Umbilical cord (tissue), 2 donors: ENCODE data around the gene STXBP2. TPM values are rescaled to one million over a fixed set of nuclear protein-coding genes. Genes with fewer than 3 reads are reported as not detected.
A peak's percentile ranks its signal among the peaks of the same experiment; 100 is the strongest.

Experiments used
- DNase-seq: peaks from one replicate; pipeline ENCODE4 v3.0.0-alpha.2; 2015; ENCODE audit warnings: low spot score
- total RNA-seq: library from RNA; depleted of rRNA; stranded (reverse); fragments of >200 nt; gene quantifications from one replicate; pipeline ENCODE4 v1.2.3, GENCODE V29; 2014; ENCODE audit warnings: low replicate concordance; ENCODE audit not compliant: insufficient read depth

Gene STXBP2
- total RNA-seq, 1 donor from 2014 or later: 8.4 TPM

DNA sequence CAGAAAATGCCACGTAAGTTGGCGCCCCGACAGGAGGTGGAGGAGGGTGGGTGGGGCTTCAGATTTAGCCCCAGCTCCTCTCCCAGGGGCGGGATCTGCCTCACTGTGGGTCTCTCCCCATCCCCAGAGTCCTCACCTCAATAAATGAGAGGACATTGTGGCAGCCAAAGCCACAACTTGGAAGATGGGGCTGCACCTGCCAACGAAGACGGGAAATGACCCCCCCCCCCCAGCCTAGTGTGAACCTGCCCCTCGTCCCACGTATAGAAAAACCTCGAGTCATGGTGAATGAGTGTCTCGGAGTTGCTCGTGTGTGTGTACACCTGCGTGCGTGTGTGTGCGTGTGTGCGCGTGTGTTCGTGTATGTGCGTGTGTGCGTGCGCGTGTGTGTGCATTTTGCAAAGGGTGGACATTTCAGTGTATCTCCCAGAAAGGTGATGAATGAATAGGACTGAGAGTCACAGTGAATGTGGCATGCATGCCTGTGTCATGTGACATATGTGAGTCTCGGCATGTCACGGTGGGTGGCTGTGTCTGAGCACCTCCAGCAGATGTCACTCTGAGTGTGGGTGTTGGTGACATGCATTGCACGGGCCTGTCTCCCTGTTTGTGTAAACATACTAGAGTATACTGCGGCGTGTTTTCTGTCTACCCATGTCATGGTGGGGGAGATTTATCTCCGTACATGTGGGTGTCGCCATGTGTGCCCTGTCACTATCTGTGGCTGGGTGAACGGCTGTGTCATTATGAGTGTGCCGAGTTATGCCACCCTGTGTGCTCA, 42.3 kb downstream of the STXBP2 start:
- no peak for DNase-seq

GRCh38 chr19:7679771-7680605, 43.1 kb downstream of the STXBP2 start:
- no peak for DNase-seq

DNA sequence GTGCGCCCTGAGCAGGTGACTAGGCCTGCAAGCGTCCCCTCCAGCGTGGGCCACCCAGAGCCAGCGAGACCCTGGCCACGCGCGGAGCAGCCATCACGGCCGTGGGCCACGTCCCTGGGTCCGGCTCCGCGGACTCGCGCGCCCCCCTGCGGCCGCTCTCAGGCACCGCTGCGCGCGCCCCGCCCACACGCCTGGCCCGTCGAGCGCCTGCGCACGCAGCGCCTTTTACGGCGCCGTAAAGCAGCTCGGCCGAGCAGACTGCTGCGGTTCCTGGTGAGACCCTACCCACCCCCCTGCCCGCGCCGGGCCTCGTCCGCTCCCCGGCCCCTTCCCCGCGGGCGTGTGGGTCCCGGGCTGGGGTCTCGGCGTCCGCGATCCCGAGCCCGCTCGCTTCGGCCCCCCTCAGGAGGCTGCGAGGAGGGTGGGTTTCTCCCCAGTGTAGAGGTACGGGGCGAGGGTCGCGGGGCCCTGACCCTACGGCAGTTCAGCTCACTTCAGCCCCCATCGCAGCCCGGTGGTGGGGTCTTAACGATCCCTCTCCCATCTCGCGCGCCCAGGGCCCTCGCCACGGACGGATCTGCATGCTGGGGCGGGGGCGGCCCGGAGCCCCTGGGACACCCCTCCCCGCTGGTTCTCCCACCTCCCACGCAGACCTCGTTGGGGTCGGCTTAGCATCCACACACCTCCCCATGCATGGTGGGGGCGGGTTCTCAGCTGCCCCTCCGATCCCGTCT, 43.9 kb downstream of the STXBP2 start, which contains the start of gene TRAPPC5:
TSS of gene TRAPPC5 (plus strand) at position 228 of the 734 bp plus-strand sequence. CDS start 1,421 bp downstream, outside the sequence.
- DNase-seq: peak; percentile 87

DNA sequence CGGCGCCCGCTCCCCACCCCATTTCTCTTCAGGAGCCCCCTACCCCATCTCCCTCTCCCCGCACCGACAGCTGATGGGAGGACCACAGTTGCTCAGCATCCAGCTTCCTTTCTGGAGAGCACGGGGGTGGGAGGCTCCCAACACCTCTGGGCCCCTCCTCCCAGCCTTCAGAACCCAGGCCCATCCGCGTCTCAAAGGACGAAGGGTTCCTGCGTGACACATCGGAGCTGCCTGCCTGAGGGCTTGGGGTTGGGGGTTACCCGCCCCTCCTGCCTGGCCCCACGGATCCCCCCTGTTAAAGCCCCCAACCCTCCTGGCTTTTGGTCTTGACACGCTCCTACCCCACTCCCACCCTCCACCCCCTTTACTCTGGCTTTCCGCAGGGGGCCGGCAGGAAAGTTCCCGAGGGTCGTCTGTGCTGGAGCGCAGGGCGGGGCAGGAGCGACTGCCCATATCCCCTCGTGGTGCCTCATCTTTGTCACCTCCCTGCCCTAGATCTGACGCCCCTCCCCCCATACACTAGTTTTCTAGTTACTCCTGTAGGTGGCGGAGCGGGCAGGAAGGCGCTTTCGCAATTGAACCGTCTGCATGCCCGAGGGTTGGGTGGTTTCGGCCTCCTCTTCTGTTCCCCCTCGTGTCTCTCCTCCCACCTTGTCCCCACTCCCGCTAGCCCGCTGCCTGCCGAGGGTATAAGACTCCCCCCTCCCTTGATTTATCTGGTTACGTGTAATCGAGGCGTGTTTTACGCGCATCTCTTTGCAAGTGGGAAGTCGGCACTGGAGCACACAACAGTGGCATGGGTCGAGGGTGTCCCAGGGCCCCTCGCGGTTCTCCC, 44.6 kb downstream of the STXBP2 start:
- peak; percentile 82 for DNase-seq

DNA sequence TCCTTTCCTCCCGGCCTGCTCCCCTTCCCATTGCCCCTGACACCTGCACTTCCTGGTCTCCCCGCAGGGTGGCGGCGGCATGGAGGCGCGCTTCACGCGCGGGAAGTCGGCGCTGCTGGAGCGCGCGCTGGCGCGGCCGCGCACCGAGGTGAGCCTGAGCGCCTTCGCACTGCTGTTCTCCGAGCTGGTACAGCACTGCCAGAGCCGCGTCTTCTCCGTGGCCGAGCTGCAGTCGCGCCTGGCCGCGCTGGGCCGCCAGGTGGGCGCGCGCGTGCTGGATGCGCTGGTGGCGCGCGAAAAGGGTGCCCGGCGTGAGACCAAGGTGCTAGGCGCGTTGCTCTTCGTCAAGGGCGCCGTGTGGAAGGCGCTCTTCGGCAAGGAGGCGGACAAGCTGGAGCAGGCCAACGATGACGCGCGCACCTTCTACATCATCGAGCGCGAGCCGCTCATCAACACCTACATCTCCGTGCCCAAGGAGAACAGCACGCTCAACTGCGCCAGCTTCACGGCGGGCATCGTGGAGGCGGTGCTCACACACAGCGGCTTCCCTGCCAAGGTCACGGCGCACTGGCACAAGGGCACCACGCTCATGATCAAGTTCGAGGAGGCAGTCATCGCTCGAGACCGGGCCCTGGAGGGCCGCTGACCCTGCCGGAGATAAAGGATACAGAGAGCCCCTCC, 45.4 kb downstream of the STXBP2 start:
- no peak for DNase-seq

DNA sequence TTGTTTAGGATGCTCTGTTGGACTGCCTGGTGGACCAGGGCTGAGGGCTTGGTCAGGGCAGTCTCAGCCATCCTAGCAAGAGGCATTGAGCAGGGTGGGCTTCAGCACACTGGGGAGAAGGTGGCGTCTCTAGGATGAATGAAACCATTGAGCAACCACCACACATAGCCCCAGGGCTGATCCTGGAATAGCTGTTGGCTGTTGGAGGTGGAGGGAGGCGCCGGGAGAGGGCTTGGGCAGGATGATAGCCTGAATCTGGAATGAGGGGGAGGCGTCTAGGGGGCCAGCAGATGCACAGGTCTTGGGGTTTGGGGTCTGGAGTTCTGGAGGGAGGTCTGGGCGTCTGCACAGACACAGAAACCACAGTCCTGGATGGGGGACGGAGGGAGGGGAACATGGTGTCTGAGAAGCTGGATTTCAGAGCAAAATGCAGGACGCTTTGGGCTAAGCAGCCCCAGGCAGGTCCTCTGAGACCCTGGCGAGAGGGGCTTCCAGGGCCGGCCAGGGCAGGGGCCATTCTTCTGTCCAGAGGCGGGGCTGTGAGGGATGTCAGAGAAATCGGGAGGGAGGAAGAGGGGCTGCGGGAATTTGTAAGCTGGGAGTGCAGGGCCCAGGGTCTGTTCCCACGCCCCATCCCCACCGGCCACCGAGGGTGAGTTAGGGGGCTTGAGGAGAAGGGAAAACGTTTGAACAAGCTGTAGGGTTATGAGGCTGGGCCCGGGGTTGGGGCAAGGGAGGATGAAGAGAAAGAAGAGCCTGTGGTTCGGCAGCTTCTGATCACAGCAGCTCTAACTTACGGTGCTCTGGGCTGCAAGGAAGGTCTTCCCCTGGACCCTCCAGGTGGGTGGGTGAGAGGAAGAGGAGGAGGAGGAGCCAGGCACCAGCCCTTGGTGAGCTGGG, 48.9 kb downstream of the STXBP2 start:
- no peak for DNase-seq

- DNase-seq: no peak
Measured at GRCh38 chr19:7687177-7687576, 50.3 kb downstream of the STXBP2 start.

DNA sequence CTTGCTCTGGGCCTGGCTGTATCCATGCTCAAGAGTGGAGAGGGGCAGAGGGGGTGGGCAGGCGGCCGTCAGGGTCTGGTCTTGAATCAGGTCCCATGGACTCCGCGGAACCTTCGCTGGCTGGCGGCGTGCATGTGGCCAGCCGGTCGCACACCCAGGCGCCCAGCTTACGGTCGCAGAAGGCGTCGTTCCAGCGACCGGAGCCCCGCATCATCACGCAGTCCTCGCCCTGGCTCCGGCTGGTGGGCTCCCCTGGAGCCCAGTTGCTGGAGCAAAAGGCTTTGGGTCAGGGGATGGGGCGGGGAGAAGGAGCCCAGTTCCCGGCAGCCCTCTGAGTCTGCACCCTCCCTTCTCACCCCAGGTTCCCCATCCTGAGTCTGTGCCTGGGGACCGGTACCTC, 52.3 kb downstream of the STXBP2 start:
- no peak for DNase-seq

DNA sequence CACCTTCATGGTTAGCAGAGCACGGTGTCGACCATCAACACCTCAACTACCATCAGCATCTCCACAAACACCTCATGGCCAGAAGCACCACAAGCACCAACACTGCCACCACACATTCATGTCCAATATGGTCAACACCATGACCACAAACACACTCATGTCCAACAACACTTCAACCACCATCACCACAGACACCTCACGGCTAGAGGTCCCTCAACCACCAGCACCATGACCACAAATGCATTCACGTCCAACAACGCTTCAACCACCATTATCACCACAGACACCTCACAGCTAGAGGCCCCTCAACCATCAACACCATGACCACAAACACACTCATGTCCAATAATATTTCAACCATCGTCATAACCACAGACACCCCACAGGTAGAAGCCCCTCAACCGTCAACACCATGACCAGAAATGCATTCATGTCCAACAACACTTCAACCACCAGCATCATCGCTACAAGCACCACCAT, 53.9 kb downstream of the STXBP2 start:
- no peak for DNase-seq

GRCh38 chr19:7691497-7691896, 54.6 kb downstream of the STXBP2 start:
- no peak for DNase-seq

GRCh38 chr19:7692417-7693088, 55.6 kb downstream of the STXBP2 start:
- no peak for DNase-seq

- no peak for DNase-seq
Measured at GRCh38 chr19:7694499-7694898, 57.6 kb downstream of the STXBP2 start.

Other genes starting within 250 kb of the STXBP2 start
- not detected for gene PEX11G, start 148.1 kb upstream of the STXBP2 start, total RNA-seq
- 29.9 TPM for gene ZNF358, start 121.0 kb upstream of the STXBP2 start, total RNA-seq
- 5.8 TPM for gene MCOLN1, start 114.5 kb upstream of the STXBP2 start, total RNA-seq
- gene PNPLA6, start 101.4 kb upstream of the STXBP2 start, total RNA-seq: 35.6 TPM
- gene CAMSAP3, start 41.2 kb upstream of the STXBP2 start, total RNA-seq: 1.2 TPM
- 18.3 TPM for gene XAB2, start 7.6 kb upstream of the STXBP2 start, total RNA-seq
- 25.5 TPM for gene PET100, start 7.3 kb upstream of the STXBP2 start, total RNA-seq
- not detected for gene PCP2, start 3.4 kb upstream of the STXBP2 start, total RNA-seq
- not detected for gene RETN, start 31.9 kb downstream of the STXBP2 start, total RNA-seq
- 0.96 TPM for gene MCEMP1, start 40.0 kb downstream of the STXBP2 start, total RNA-seq
- 19.3 TPM for gene TRAPPC5, start 43.7 kb downstream of the STXBP2 start, total RNA-seq
- gene FCER2, start 65.0 kb downstream of the STXBP2 start, total RNA-seq: not detected
- 1.2 TPM for gene CLEC4G, start 95.0 kb downstream of the STXBP2 start, total RNA-seq
- 17.8 TPM for gene CD209, start 110.4 kb downstream of the STXBP2 start, total RNA-seq
- 1.7 TPM for gene CLEC4M, start 126.1 kb downstream of the STXBP2 start, total RNA-seq
- 11.6 TPM for gene EVI5L, start 193.1 kb downstream of the STXBP2 start, total RNA-seq
- gene PRR36, start 237.3 kb downstream of the STXBP2 start, total RNA-seq: 0.96 TPM